Esophagus muscularis mucosa (tissue), 4 donors: ENCODE measurements around the gene VGLL4. TPM values are rescaled to one million over a fixed set of nuclear protein-coding genes. Genes with fewer than 3 reads are reported as not detected.
"Not testable (repeated sequence)": the region's sequence is repeated elsewhere in the genome, so short reads cannot be mapped to it uniquely, and the experiment has no call there.

Experiments
- DNase-seq: peaks from one replicate; pipeline ENCODE4 v3.0.0-alpha.2; 2017; ENCODE audit errors: extremely low spot score
- H3K27ac ChIP-seq, 4 donors: fragments of 200-600 bp; sonication (generic); replicated peaks in 1 of 4; 1 replicate in 3 of 4; 2 replicates in 1 of 4; pipeline ENCODE4 v1.5.1; 2016 to 2019; ENCODE audit warnings: mild to moderate bottlenecking in 1 of 4
- H3K27me3 ChIP-seq, 4 donors: fragments of 200-600 bp; sonication (generic); one replicate each; pipeline versions ENCODE4 v1.5.1 to v1.6.0; 2016 to 2019
- H3K36me3 ChIP-seq, 4 donors: fragments of 200-600 bp; sonication (generic); one replicate each; pipeline ENCODE4 v1.5.1; 2016 to 2019
- H3K4me1 ChIP-seq, 4 donors: fragments of 200-600 bp; sonication (generic); one replicate each; pipeline ENCODE4 v1.5.1; 2016 to 2019
- H3K4me3 ChIP-seq, 4 donors: fragments of 200-600 bp; sonication (generic); 1 replicate in 2 of 4; 2 replicates in 2 of 4; pipeline ENCODE4 v1.5.1; 2016 to 2019; ENCODE audit warnings: mild to moderate bottlenecking in 4 of 4, moderate library complexity in 1 of 4
- H3K9me3 ChIP-seq, 4 donors: fragments of 200-600 bp; sonication (generic); 1 replicate in 3 of 4; 2 replicates in 1 of 4; pipeline ENCODE4 v1.5.1; 2016 to 2019
- CTCF ChIP-seq, 3 experiments: fragments of 200-600 bp in 2 of 3; fragments of 450-650 bp in 1 of 3; sonication (generic) in 2 of 3; IDR thresholded peaks; one replicate each; pipeline ENCODE4 v1.5.1; 2017 to 2019; ENCODE audit warnings: antibody characterized with exemption in 3 of 3, mild to moderate bottlenecking in 2 of 3, moderate library complexity in 1 of 3
- EP300 ChIP-seq: sonication (generic); formaldehyde crosslinking; IDR thresholded peaks from one replicate; pipeline ENCODE4 v1.6.1; 2017; ENCODE audit warnings: antibody characterized with exemption
- POLR2A ChIP-seq: fragments of 450-650 bp; IDR thresholded peaks from one replicate; pipeline ENCODE4 v1.6.1; 2017; ENCODE audit warnings: antibody characterized with exemption, moderate library complexity, mild to moderate bottlenecking, low read depth
- POLR2AphosphoS5 ChIP-seq, 2 donors: sonication (generic); formaldehyde crosslinking; IDR thresholded peaks; one replicate each; pipeline ENCODE4 v1.6.1; 2017; ENCODE audit warnings: antibody characterized with exemption in 2 of 2
- WGBS: methylation state at CpG from one replicate; pipeline ENCODE4 v1.1.5; 2018; 5-methylcytosine and 5-hydroxymethylcytosine counted together
- intact Hi-C: fragments of 100-400 bp; cut with DNase I; formaldehyde crosslinking; loops from one replicate; pipeline ENCODE4 v1.15.1; 2023
- total RNA-seq, 4 donors: library from RNA; depleted of rRNA; stranded (reverse); fragments of >200 nt; gene quantifications; one replicate each; pipeline versions ENCODE4 v1.1.0 to v1.2.1, GENCODE V29; 2016

Gene VGLL4
- total RNA-seq, 4 donors from 2014 or later, result 51.5 to 222 (median 80.7) TPM

GRCh38 chr3:11580645-11581044 lies 63.1 kb downstream of the VGLL4 start:
- Histone ChIP-seq H3K27ac (peak overlapping the region in 3 of 4 donors; percentile 61 to 73 (median 70)), H3K36me3 (no peaks in the 10 kb centered on the region), H3K27me3 (no peaks in the 10 kb centered on the region), H3K4me3 (no peak overlapping the region), H3K4me1 (peaks cover 49 to 83% (median 73%) of the 10 kb centered on the region in 4 donors), H3K9me3 (no peaks in the 10 kb centered on the region)
- 66% methylated on average over 2 of the region's 2 CpGs for WGBS
- no peak for DNase-seq
- no peak for TF ChIP-seq POLR2A
- intact Hi-C loops, result no loop called here

- intact Hi-C loops, result no loop called here
These were observed 65.5 kb downstream of the VGLL4 start for GRCh38 chr3:11578169-11578568.

GRCh38 chr3:11576453-11576852 lies 67.3 kb downstream of the VGLL4 start:
- WGBS, result 76% methylated on average over 9 of the region's 9 CpGs
- no peak for TF ChIP-seq EP300
- intact Hi-C loops, result no loop called here
- Histone ChIP-seq H3K27ac (peak overlapping the region in 3 of 4 donors; percentile 1 to 37 (median 6)), H3K4me3 (no peak overlapping the region), H3K27me3 (no peaks in the 10 kb centered on the region), H3K9me3 (no peaks in the 10 kb centered on the region), H3K36me3 (peaks cover 0 to 10% (median 4%) of the 10 kb centered on the region in 4 donors), H3K4me1 (peaks cover 25 to 56% (median 38%) of the 10 kb centered on the region in 4 donors)
- DNase-seq, result no peak

More at GRCh38 chr3:11578169-11578568, 65.5 kb downstream of the VGLL4 start:
- Histone ChIP-seq H3K4me1 (peaks cover 42 to 73% (median 54%) of the 10 kb centered on the region in 4 donors), H3K27ac (no peak overlapping the region), H3K9me3 (no peaks in the 10 kb centered on the region), H3K4me3 (no peak overlapping the region), H3K36me3 (peaks cover 0 to 10% (median 4%) of the 10 kb centered on the region in 4 donors), H3K27me3 (no peaks in the 10 kb centered on the region)
- 90% methylated on average over 8 of the region's 8 CpGs for WGBS
- TF ChIP-seq POLR2A (no peak), EP300 (no peak), POLR2AphosphoS5 (IDR thresholded peaks at IDR 0.05) (no peak), CTCF (IDR thresholded peaks at IDR 0.05) (no peak)
- DNase-seq, result no peak

- DNase-seq, result no peak
- TF ChIP-seq POLR2A (no peak), EP300 (no peak), POLR2AphosphoS5 (IDR thresholded peaks at IDR 0.05) (no peak), CTCF (IDR thresholded peaks at IDR 0.05) (no peak)
- H3K36me3 ChIP-seq, result peaks cover 0 to 10% (median 4%) of the 10 kb centered on the region in 4 donors
- 92% methylated on average over 10 of the region's 10 CpGs for WGBS
- peaks cover 24 to 54% (median 37%) of the 10 kb centered on the region in 4 donors for H3K4me1 ChIP-seq
- H3K27ac ChIP-seq, result no peak overlapping the region
- H3K4me3 ChIP-seq, result no peak overlapping the region
- intact Hi-C loops, result no loop called here
- no peaks in the 10 kb centered on the region for H3K9me3 ChIP-seq
- no peaks in the 10 kb centered on the region for H3K27me3 ChIP-seq
These were observed 68.0 kb downstream of the VGLL4 start for GRCh38 chr3:11575677-11576076.

- Histone ChIP-seq H3K4me1 (peaks cover 26 to 54% (median 40%) of the 10 kb centered on the region in 4 donors), H3K9me3 (no peaks in the 10 kb centered on the region), H3K27me3 (no peaks in the 10 kb centered on the region), H3K36me3 (peaks cover 0 to 10% (median 4%) of the 10 kb centered on the region in 4 donors), H3K27ac (no peak overlapping the region), H3K4me3 (no peak overlapping the region)
- DNase-seq, result no peak
- WGBS, result 91% methylated on average over 20 of the region's 20 CpGs
- TF ChIP-seq CTCF (IDR thresholded peaks at IDR 0.05) (no peak), POLR2A (no peak), POLR2AphosphoS5 (IDR thresholded peaks at IDR 0.05) (no peak), EP300 (no peak)
- intact Hi-C loops, result no loop called here
These were observed 68.6 kb downstream of the VGLL4 start for GRCh38 chr3:11574981-11575669.

- H3K36me3 ChIP-seq, H3K9me3 ChIP-seq, H3K4me3 ChIP-seq, H3K27ac ChIP-seq, DNase-seq, intact Hi-C loops, H3K27me3 ChIP-seq: not testable (repeated sequence)
- 99% methylated on average over 11 of the region's 11 CpGs for WGBS
- peaks cover 45 to 69% (median 60%) of the 10 kb centered on the region in 4 donors for H3K4me1 ChIP-seq
These were observed 71.1 kb downstream of the VGLL4 start for GRCh38 chr3:11572660-11573059.
